GM19324 (cell line): ENCODE measurements around the gene MEIS1.

Experiments
- ATAC-seq: cut with Tn5 transposase; IDR thresholded peaks from one replicate; pipeline ENCODE4 v1.9.1; 2021; ENCODE audit warnings: mild to moderate bottlenecking, moderate library complexity; ENCODE audit not compliant: unreplicated experiment, low FRiP score

MEIS1 gene

DNA sequence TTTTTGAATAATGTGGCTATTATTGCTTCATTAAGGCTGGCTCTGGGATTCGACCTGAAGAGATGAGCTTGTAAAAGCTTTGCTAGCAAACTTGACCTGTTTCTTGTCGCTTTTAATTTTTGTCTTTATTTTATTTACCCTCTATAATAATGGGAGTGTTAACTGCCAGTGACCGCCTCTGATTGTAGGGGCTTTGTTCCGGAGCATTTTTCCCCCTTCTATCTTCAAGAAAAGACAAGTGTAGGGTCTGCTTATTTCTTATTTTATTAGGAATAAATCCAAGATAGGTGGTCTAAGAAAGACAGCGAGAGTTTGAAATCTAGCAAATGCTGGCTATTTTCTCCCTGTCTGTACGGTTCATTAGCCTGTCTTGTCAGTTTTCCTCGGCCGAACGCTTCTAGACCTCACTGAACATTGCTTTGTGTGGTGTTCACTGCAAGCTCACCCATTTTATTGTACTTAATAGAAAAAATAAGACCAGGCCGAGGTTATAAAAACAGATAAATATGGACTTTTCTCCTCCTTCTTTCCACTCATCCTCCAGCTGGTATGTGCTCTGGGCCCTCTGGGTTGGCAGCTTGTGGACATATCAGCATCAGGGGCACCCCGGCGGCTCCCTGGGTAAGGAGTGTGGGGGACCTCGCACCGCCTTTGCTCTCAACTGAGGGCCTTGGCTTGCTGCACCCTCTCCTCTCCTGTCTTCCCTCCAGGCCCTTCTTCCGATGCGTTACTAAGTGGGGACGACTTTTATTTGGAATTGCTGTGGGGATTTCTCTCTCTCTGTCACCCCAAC is 8.5 kb downstream of the MEIS1 start:
- ATAC-seq = no peak

DNA sequence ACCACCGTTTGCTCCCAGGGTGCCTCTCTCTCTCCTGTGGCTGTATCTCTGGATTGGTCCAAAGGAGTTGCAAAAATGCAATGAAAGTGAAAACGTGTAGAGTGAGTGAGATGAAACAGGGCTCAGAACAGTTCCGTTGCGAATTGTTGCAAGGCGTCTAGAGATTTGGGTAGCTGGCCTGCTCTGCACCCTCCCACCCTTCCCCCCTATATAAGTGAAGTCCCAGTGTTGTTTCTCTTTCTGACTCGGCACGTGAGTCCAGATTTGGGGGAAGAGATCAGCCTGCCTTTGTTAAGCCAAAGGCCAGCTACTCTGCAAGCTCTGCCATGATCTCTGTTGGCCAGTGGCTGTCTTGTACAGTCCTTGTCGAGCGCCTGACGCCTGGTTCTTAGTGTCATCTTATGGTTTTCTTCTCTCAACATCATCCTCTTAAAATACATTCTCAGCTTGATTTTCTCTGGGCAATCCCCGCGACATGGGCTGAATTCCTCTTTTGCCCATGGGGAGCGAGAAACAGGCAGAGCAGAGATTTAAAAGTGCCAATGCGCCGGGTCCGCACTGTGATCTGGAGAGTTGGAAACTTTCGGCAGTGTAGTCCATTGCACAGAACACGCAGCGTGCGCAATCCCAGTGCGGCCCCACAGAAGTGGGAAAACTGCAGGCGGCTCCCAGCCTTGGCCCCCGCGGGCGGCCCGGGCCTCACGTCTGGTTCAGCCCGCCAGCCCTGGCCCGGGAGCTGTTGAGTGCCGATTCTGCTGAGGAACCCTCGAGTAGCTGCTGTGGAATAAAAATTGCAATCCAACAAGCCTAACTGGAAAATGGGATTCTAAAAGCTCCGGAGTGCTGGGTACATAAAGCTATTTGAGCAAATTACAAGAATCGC is 9.3 kb downstream of the MEIS1 start:
- no peak for ATAC-seq

- ATAC-seq = no peak
Observed at GRCh38 chr2:66445076-66445924, 10.4 kb downstream of the MEIS1 start.

DNA sequence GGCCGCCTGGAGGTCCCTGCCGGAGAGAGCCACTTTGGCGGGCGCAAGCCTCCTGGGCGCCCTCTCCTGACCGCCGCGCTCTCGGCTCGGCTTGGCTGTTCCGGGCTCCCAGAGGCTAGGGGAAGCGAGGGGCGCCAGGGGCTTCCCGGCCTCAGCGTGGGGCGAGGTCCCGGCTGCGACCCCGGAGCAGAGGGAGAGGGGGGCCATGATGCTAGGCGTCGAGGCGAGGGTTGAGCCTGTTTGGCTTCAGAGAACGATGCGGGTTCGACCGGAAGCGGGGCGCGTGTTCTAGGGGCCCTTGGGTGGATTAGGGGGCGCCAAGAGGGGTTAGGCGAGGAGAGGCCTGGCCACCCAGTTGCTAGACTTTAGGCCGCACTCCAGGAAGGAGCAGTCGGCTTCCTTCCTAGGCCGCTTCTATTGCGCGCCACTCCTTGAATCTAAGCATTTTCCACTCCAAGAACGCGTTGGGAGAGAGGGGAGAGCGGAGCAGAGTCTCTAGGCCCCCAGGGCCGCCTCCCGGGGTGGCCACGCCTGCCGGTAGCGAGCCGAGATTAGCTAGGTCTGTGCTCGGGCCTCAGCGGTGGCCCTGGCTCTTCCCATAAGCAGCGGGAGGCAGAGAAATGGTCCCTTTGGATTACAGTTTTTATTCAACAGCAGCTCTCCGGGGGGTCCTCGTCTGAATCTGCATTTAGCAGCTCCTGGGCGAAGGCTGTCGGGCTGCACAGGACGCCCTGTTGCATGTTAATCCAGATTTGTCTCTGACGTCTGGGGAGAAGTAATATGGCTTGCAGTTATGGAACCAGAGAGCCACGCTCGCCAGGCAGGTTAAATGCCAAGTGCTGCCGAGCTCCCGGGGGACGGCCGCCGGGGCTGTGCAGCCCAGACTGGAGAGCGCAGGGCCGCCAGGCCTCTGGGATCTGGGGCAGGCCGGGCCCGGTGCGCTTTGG is 11.3 kb downstream of the MEIS1 start:
- ATAC-seq = no peak

- ATAC-seq = no peak
Observed at GRCh38 chr2:66446941-66447340, 12.0 kb downstream of the MEIS1 start.

GRCh38 chr2:66447677-66448076 is 12.8 kb downstream of the MEIS1 start:
- no peak for ATAC-seq

- ATAC-seq = no peak
Observed at GRCh38 chr2:66448136-66448991, 13.4 kb downstream of the MEIS1 start.

- ATAC-seq = no peak
Observed at GRCh38 chr2:66452214-66452613, 17.3 kb downstream of the MEIS1 start.

GRCh38 chr2:66452917-66453316 is 18.0 kb downstream of the MEIS1 start:
- no peak for ATAC-seq

DNA sequence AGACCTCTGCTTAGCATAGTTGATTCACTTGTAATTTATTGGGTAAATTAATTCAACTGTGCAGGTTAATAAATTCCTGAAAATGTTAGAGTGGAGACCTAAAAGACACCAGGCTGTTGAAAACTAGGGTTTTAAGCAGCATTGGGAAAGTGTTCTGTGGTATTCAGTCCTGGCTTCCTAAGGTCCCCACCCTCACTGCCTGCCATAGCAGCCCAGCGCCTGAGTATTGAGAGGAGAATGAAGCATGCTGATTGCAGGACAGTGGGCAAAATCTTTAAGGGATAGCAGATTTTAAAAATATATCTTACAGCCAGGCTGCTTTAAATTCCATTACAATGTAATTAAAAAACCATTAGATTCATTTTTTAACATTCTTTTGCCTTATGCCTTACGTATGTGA is 20.6 kb downstream of the MEIS1 start:
- ATAC-seq = no peak

DNA sequence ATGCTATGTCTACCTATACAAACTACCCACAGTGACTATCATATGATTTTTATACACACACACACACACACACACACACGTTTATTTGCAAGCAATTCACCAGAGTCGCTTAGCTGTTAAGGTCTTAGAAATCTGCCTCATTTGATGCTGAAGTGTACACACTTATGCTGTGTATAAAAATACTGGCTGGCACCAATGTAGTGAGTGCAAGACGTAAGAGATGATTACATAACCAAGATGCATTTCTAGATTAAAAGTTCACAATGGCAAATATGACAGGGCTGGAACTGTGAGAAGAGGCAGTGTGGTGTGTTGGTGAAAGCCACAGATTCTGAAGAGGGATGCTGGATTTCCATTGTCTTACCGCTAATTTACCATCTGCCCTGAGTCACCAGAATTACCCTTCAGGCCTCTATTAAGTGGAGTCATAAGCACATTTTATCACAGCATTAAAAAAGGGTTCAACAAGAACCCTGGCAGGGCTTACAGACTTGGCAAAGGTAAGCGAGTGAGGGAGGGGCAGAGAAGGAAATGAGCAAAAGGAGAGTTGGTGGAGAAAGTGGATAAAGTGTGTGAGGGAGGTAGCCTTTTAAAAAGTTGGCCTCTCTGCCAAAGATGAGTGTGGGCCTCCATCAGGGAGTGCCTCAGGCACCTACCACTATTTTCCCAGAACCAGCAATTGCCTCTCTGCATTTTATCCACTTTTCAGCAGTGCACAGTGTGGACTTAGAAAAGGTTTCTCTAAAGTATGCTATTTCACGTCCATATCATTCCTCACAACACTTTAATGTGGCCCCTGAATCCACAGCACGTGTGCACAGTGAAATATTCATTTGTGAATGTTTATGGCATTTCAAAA is 21.5 kb downstream of the MEIS1 start:
- no peak for ATAC-seq

GRCh38 chr2:66457545-66457944 is 22.6 kb downstream of the MEIS1 start:
- no peak for ATAC-seq

- ATAC-seq = no peak
Observed at GRCh38 chr2:66460031-66460430, 25.1 kb downstream of the MEIS1 start.

- no peak for ATAC-seq
Observed at GRCh38 chr2:66461001-66461663, 26.2 kb downstream of the MEIS1 start.

DNA sequence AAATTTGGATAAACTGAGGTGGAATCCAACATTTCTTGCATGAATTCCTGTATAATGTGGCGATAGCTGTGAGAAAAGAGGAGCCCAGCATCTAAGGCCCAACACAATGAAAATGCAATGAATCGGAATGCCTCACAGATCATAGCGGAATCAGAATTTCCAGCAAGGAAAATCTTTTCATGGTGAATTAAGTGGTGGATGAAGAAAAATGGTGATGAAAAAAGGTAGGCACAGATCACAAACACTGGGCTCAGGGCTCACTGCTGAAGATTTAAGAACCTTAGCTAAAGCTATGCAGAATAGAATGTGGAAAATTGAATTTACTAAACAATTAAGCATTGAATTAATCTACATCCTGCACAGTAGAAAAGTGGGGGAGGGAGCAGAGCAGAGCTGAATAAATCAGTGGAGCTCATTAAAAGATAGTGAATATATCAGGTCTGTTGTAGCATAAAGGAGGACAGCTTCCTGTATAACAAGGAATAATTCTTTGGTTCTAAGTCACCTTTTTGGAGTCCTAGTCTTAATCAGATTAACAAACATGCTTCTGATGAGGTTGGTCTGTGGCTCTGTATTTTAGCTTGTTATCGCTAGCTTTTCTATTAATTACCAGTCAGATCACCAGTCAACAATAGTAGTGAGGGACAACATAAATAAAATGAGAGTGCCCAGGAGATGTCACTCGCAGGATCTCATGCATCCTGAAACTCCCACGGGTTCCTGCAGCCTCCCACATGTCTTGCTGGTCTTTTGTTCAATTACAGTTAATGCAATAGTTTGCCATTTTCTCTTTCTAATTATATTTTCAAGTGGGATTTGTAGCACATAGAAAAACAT is 27.0 kb downstream of the MEIS1 start:
- no peak for ATAC-seq

- no peak for ATAC-seq
Observed at GRCh38 chr2:66462501-66462825, 27.5 kb downstream of the MEIS1 start.
